K562 (cell line): ENCODE measurements around the gene SLC2A6. TPM values are rescaled to one million over a fixed set of nuclear protein-coding genes. Genes with fewer than 3 reads are reported as not detected.

Experiments
- ATAC-seq: fragments of 200-7000 bp; cut with Tn5 transposase; 3 replicates; pipeline ENCODE4 v1.9.1; 2020; ENCODE audit warnings: moderate library complexity
- BruUV-seq: library from RNA; stranded (reverse); fragments of 400-500 nt; replicated peaks from 2 replicates; lab custom pipeline; 2021; lab: Mats Ljungman, UMichigan
- CTCF ChIA-PET: fragments of 300-600 bp; formaldehyde crosslinking; extraction: SDS; loops from one replicate; lab custom pipeline; 2021; ENCODE audit warnings: low intra/inter-chr PET ratio; lab: Yijun Ruan, JAX
- POLR2A ChIA-PET: fragments of 300-600, 350-650 bp; sonication (Branson Sonifier 250); formaldehyde crosslinking; extraction: SDS; loops from one replicate; lab custom pipeline; 2021; ENCODE audit warnings: antibody characterized with exemption, inconsistent platforms; lab: Yijun Ruan, JAX
- DNase-seq, 4 experiments: peaks; one replicate each; pipeline versions ENCODE4 v3.0.0 to v3.0.0-alpha.2; 2011 to 2018; ENCODE audit warnings: low spot score in 3 of 4, mixed read lengths in 3 of 4; ENCODE audit errors: extremely low read depth in 1 of 4
- FAIRE-seq: peaks from 2 replicates; lab custom pipeline; 2011; peaks lifted over from hg19 to GRCh38; lab: Jason Lieb, UNC
- H2AFZ ChIP-seq: 2 replicates; pipeline ENCODE4 v1.6.0; 2011; ENCODE audit warnings: low read depth, low read length, control low read depth, inconsistent platforms
- H3K27ac ChIP-seq: fragments of 200-600 bp; 3 replicates; pipeline ENCODE4 v1.8.0; 2011; ENCODE audit warnings: low read depth, mild to moderate bottlenecking, control low read depth, inconsistent platforms, low read length, moderate library complexity, mixed read lengths; ENCODE audit errors: extremely low read depth
- H3K27me3 ChIP-seq, 2 experiments: fragments of 300-600 bp in 1 of 2; 2 replicates in 1 of 2; 3 replicates in 1 of 2; pipeline versions ENCODE4 v1.6.0 to v1.8.0; 2011; ENCODE audit warnings: inconsistent platforms in 2 of 2, low read length in 2 of 2, mild to moderate bottlenecking in 1 of 2, mixed read lengths in 1 of 2, moderate library complexity in 1 of 2; ENCODE audit not compliant: control insufficient read depth in 2 of 2, insufficient read depth in 2 of 2
- H3K36me3 ChIP-seq: fragments of 300-600 bp; 3 replicates; pipeline ENCODE4 v1.8.0; 2011; ENCODE audit warnings: mild to moderate bottlenecking, low read length, inconsistent platforms; ENCODE audit not compliant: control insufficient read depth, insufficient read depth
- H3K4me1 ChIP-seq, 2 experiments: fragments of 200-600 bp in 1 of 2; replicated peaks in 1 of 2; 2 replicates in 1 of 2; 3 replicates in 1 of 2; pipeline versions ENCODE4 v1.5.1 to v1.8.0; 2011; ENCODE audit warnings: inconsistent platforms in 2 of 2, low read length in 2 of 2, mild to moderate bottlenecking in 1 of 2, mixed read lengths in 1 of 2, moderate library complexity in 1 of 2; ENCODE audit not compliant: control insufficient read depth in 2 of 2, insufficient read depth in 2 of 2
- H3K4me2 ChIP-seq: 2 replicates; pipeline ENCODE4 v1.6.1; 2011; ENCODE audit warnings: low read length, control low read depth, inconsistent platforms, mixed read lengths; ENCODE audit not compliant: insufficient read depth
- H3K4me3 ChIP-seq: fragments of 200-600 bp; sonication (generic), shearing (Covaris generic); 2 replicates; pipeline ENCODE4 v1.5.1; 2016; ENCODE audit warnings: control low read depth, inconsistent platforms
- H3K79me2 ChIP-seq: fragments of 200-600 bp; 3 replicates; pipeline ENCODE4 v1.8.0; 2011; ENCODE audit warnings: low read length, inconsistent platforms; ENCODE audit not compliant: control insufficient read depth, insufficient read depth
- H3K9ac ChIP-seq, 2 experiments: 2 replicates each; pipeline versions ENCODE4 v1.6.0 to v1.6.1; 2011; ENCODE audit warnings: low read depth in 2 of 2, low read length in 2 of 2, control low read depth in 1 of 2, inconsistent platforms in 1 of 2, mild to moderate bottlenecking in 1 of 2, mixed read lengths in 1 of 2; ENCODE audit not compliant: insufficient read depth in 1 of 2
- H3K9me1 ChIP-seq: one replicate; pipeline ENCODE4 v1.6.0; 2011; ENCODE audit warnings: inconsistent platforms, mild to moderate bottlenecking, low read length, moderate library complexity; ENCODE audit not compliant: control insufficient read depth, insufficient read depth
- H3K9me3 ChIP-seq: replicated peaks from 2 replicates; pipeline ENCODE4 v1.5.1; 2011; ENCODE audit warnings: low read depth, low read length, inconsistent platforms; ENCODE audit not compliant: control insufficient read depth, insufficient read depth
- H4K20me1 ChIP-seq: replicated peaks from 2 replicates; pipeline ENCODE4 v1.6.1; 2011; ENCODE audit warnings: low read length, inconsistent platforms, mixed read lengths; ENCODE audit not compliant: control insufficient read depth, insufficient read depth
- GABPB1 ChIP-seq: sonication (generic); formaldehyde crosslinking; IDR thresholded peaks from 2 replicates; pipeline ENCODE4 v1.8.0; 2022; ENCODE audit warnings: mild to moderate bottlenecking, missing genetic modification reagents
- NRF1 ChIP-seq, 2 experiments: fragments of 450-650 bp; IDR thresholded peaks in 1 of 2; conservative IDR thresholded peaks in 1 of 2; 2 replicates each; pipeline ENCODE4 v1.6.1; 2014; ENCODE audit warnings: mild to moderate bottlenecking in 2 of 2
- RNF2 ChIP-seq: sonication (generic); IDR thresholded peaks from 2 replicates; pipeline ENCODE4 v1.6.1; 2016
- SPI1 ChIP-seq: IDR thresholded peaks from 2 replicates; pipeline ENCODE4 v1.6.1; 2011; ENCODE audit warnings: low read depth, low read length, control low read depth, borderline replicate concordance
- WGBS: fragments of 100-300 bp; shearing (Covaris generic); methylation state at CpG from one replicate; pipeline ENCODE4 v1.1.6; 2016; ENCODE audit warnings: low coverage, mixed read lengths; ENCODE audit not compliant: insufficient coverage; ENCODE audit errors: missing lambda C conversion rate; 5-methylcytosine and 5-hydroxymethylcytosine counted together
- in situ Hi-C: fragments of 300-500 bp; cut with MboI; formaldehyde crosslinking; loops from 4 replicates; pipeline ENCODE4 v1.15.0; 2018; ENCODE audit warnings: inconsistent platforms, mixed read lengths
- intact Hi-C: fragments of 100-400 bp; cut with micrococcal nuclease; formaldehyde crosslinking; loops from 2 replicates; pipeline ENCODE4 v1.14.2; 2022
- polyA plus RNA-seq, 8 experiments: library from polyadenylated mRNA; depleted of rRNA in 4 of 8; stranded (reverse) in 5 of 8; unstranded in 3 of 8; fragments of >200 nt; fragmentation: Nextera tagmentation in 2 of 8; fragmentation: Illumina TruSeq in 1 of 8; extraction: Ambion mirVana in 2 of 8; extraction: Trizol in 1 of 8; gene quantifications; 2 replicates each; pipeline versions ENCODE4 v1.2.1 to v1.2.3, GENCODE V29; 2011 to 2014; ENCODE audit warnings: inconsistent platforms in 1 of 8, missing spikeins in 1 of 8
- total RNA-seq, 7 experiments: library from RNA; depleted of rRNA in 6 of 7; stranded (reverse); fragments of >200 nt in 6 of 7; fragmentation: Illumina TruSeq in 2 of 7; extraction: Trizol in 2 of 7; gene quantifications; 2 replicates each; pipeline versions ENCODE4 v1.2.1 to v1.2.3, GENCODE V29; 2011 to 2021; ENCODE audit warnings: low replicate concordance in 1 of 7

The SLC2A6 gene
- total and polyA plus RNA-seq, 9 of the 15 experiments (the other 6 are each of a cell fraction or from before 2014, with no cell fraction given), result 0.04 to 0.38 (median 0.09) TPM; not detected in 3

- ChIA-PET CTCF (interaction anchor here (0.9 to 2.0 kb wide), 5 partner anchors 48 to 464 kb away, joined by 3 to 33 read pairs (median 5); no protein-coding TSS in a partner anchor), POLR2A (interaction anchor here (1.0 to 1.3 kb wide), 2 partner anchors 20 to 130 kb away, joined by 3 to 4 read pairs; partner anchors contain the start of gene SURF1)
- in situ Hi-C loops (loop anchor here (5.0 kb wide), 1 partner anchor 298 kb away; no protein-coding TSS in a partner anchor), intact Hi-C loops (loop anchor here (1.0 to 2.0 kb wide), 3 partner anchors 79 to 301 kb away; no protein-coding TSS in a partner anchor)
- Histone ChIP-seq H3K79me2 (no peaks in the 10 kb centered on the region), H3K9me3 (no peaks in the 10 kb centered on the region), H3K4me1 (peaks cover 0 to 35% of the 10 kb centered on the region in 2 experiments; a peak in 3 of 5 replicates), H2AFZ (no peak overlapping the region), H3K9ac (peak overlapping the region in 1 of 2 experiments; percentile 52; a peak in 1 of 4 replicates), H3K4me3 (no peak overlapping the region), H3K36me3 (no peaks in the 10 kb centered on the region), H3K27me3 (peaks cover 19 to 64% of the 10 kb centered on the region in 2 experiments; a peak in 4 of 5 replicates), H3K4me2 (peak overlapping the region; percentile 11; the same call in 1 of the 2 replicates), H4K20me1 (no peaks in the 10 kb centered on the region), H3K27ac (no peak overlapping the region), H3K9me1 (no peaks in the 10 kb centered on the region)
- ATAC-seq, result peak; percentile 61
- BruUV-seq, result no TSS peak
- TF ChIP-seq SPI1 (peak; percentile 62; the same call in 1 of the 2 replicates), RNF2 (no peak), GABPB1 (CRISPR knock-in tag) (0 out of 2 replicates have a peak, but pooled peaks have one; percentile 36), NRF1 (conservative IDR thresholded peaks at IDR 0.05 in 1 of 2, IDR thresholded peaks at IDR 0.05 in 1 of 2) (peak; percentile 65 to 69)
- FAIRE-seq, result no peak
- DNase-seq, result peak in 2 of 4 experiments; percentile 29 to 33
- WGBS, result 19% methylated on average over 25 of the region's 25 CpGs
Measured at GRCh38 chr9:133485531-133486260, 6.8 kb upstream of the SLC2A6 start.
